Endothelial cell of umbilical vein (primary cell): ENCODE results near the gene DDX56. TPM values are rescaled to one million over a fixed set of nuclear protein-coding genes. Genes with fewer than 3 reads are reported as not detected.

Experiments
- BruUV-seq: library from RNA; stranded (reverse); fragments of 400-500 nt; replicated peaks from 2 replicates; lab custom pipeline; 2021; lab: Mats Ljungman, UMichigan
- CTCF ChIA-PET: fragments of 300-600, 350-600 bp; sonication (Branson Sonifier 250); formaldehyde crosslinking; loops from one replicate; lab custom pipeline; 2021; ENCODE audit warnings: antibody characterized with exemption, inconsistent platforms; lab: Charles Lee
- POLR2A ChIA-PET: fragments of 300-600, 350-600 bp; sonication (Branson Sonifier 250); formaldehyde crosslinking; loops from one replicate; lab custom pipeline; 2021; ENCODE audit warnings: antibody characterized with exemption, inconsistent platforms; lab: Charles Lee
- DNase-seq: peaks from one replicate; pipeline ENCODE4 v3.0.0-alpha.2; 2011; ENCODE audit warnings: low read depth, low spot score
- FAIRE-seq: peaks from 2 replicates; lab custom pipeline; 2011; peaks lifted over from hg19 to GRCh38; lab: Jason Lieb, UNC
- H2AFZ ChIP-seq: 2 replicates; pipeline ENCODE4 v1.6.0; 2012; ENCODE audit warnings: low read depth, low read length, control low read depth, inconsistent platforms
- H3K27ac ChIP-seq: 2 replicates; pipeline ENCODE4 v1.5.1; 2011; ENCODE audit warnings: low read depth, mild to moderate bottlenecking, control low read depth, low read length, moderate library complexity; ENCODE audit not compliant: insufficient read depth
- H3K27me3 ChIP-seq, 2 experiments: 2 replicates each; pipeline versions ENCODE4 v1.6.0 to v1.6.1; 2011; ENCODE audit warnings: low read length in 2 of 2, mixed read lengths in 1 of 2; ENCODE audit not compliant: control insufficient read depth in 2 of 2, insufficient read depth in 2 of 2
- H3K36me3 ChIP-seq, 2 experiments: 2 replicates in 1 of 2; 3 replicates in 1 of 2; pipeline ENCODE4 v1.5.1; 2011; ENCODE audit warnings: low read length in 2 of 2, mild to moderate bottlenecking in 1 of 2, moderate library complexity in 1 of 2; ENCODE audit not compliant: control insufficient read depth in 2 of 2, insufficient read depth in 2 of 2; ENCODE audit errors: extremely low read depth in 1 of 2
- H3K4me1 ChIP-seq: 3 replicates; pipeline ENCODE4 v1.5.1; 2011; ENCODE audit warnings: mild to moderate bottlenecking, low read length; ENCODE audit not compliant: control insufficient read depth, insufficient read depth; ENCODE audit errors: extremely low read depth
- H3K4me2 ChIP-seq: 2 replicates; pipeline ENCODE4 v1.6.1; 2011; ENCODE audit warnings: low read length, control low read depth, mixed read lengths; ENCODE audit not compliant: insufficient read depth
- H3K4me3 ChIP-seq, 3 experiments: fragments of 200-600 bp in 1 of 3; sonication (generic), shearing (Covaris generic) in 1 of 3; replicated peaks in 1 of 3; 2 replicates each; pipeline ENCODE4 v1.5.1; 2011 to 2016; ENCODE audit warnings: control low read depth in 3 of 3, low read length in 3 of 3, mild to moderate bottlenecking in 2 of 3, inconsistent platforms in 1 of 3, low read depth in 1 of 3, moderate library complexity in 1 of 3; ENCODE audit not compliant: insufficient read depth in 1 of 3
- H3K79me2 ChIP-seq: 2 replicates; pipeline ENCODE4 v1.6.0; 2012; ENCODE audit warnings: low read length, inconsistent platforms; ENCODE audit not compliant: control insufficient read depth, insufficient read depth
- H3K9ac ChIP-seq: replicated peaks from 2 replicates; pipeline ENCODE3; 2011; ENCODE audit warnings: low read length, control low read depth; ENCODE audit not compliant: insufficient read depth; ENCODE audit errors: extremely low read depth
- H3K9me1 ChIP-seq: replicated peaks from 3 replicates; pipeline ENCODE4 v1.6.0; 2011; ENCODE audit warnings: mild to moderate bottlenecking, low read length; ENCODE audit not compliant: control insufficient read depth, insufficient read depth; ENCODE audit errors: extremely low read depth
- H3K9me3 ChIP-seq: replicated peaks from 2 replicates; pipeline ENCODE4 v1.5.1; 2012; ENCODE audit warnings: low read length, inconsistent platforms; ENCODE audit not compliant: control insufficient read depth, insufficient read depth
- H4K20me1 ChIP-seq: replicated peaks from 2 replicates; pipeline ENCODE3; 2011; ENCODE audit warnings: mild to moderate bottlenecking, low read length; ENCODE audit not compliant: control insufficient read depth, insufficient read depth; ENCODE audit errors: extremely low read depth
- EZH2 ChIP-seq: IDR thresholded peaks from 2 replicates; pipeline ENCODE4 v1.6.1; 2012; ENCODE audit warnings: borderline replicate concordance, low read depth, mild to moderate bottlenecking, moderate library complexity, low read length, inconsistent platforms; ENCODE audit not compliant: severe bottlenecking
- FOS ChIP-seq: IDR thresholded peaks from 2 replicates; pipeline ENCODE4 v1.6.1; 2011; ENCODE audit warnings: mild to moderate bottlenecking, low read length, moderate library complexity, borderline replicate concordance; ENCODE audit not compliant: insufficient read depth
- GATA2 ChIP-seq: IDR thresholded peaks from 2 replicates; pipeline ENCODE4 v1.7.0; 2011; ENCODE audit warnings: low read depth, mild to moderate bottlenecking, moderate library complexity, mixed read lengths, low read length; ENCODE audit not compliant: insufficient read length, insufficient read depth
- JUN ChIP-seq: IDR thresholded peaks from 2 replicates; pipeline ENCODE4 v1.6.1; 2011; ENCODE audit warnings: borderline replicate concordance, low read depth; ENCODE audit not compliant: insufficient read length, insufficient read depth
- MYC ChIP-seq: IDR thresholded peaks from one replicate; pipeline ENCODE4 v1.6.1; 2011; ENCODE audit warnings: mild to moderate bottlenecking, low read depth, low read length
- POLR2A ChIP-seq: IDR thresholded peaks from 2 replicates; pipeline ENCODE4 v1.6.1; 2012; ENCODE audit warnings: low read depth, mild to moderate bottlenecking, control low read depth, low read length
- POLR2AphosphoS5 ChIP-seq: IDR thresholded peaks from 2 replicates; pipeline ENCODE4 v1.6.1; 2012; ENCODE audit warnings: low read depth, mild to moderate bottlenecking, control low read depth, low read length, moderate library complexity; ENCODE audit not compliant: insufficient read depth
- dilution Hi-C: fragments of 300-500 bp; cut with MboI; formaldehyde crosslinking; loops from one replicate; pipeline ENCODE4 v1.15.0; 2019; ENCODE audit warnings: low sequenced_read_pairs; ENCODE audit not compliant: extremely low pct_ligation_motif_present
- intact Hi-C: fragments of 100-400 bp; cut with micrococcal nuclease; formaldehyde crosslinking; loops from one replicate; pipeline ENCODE4 v1.10.0; 2022
- polyA plus RNA-seq, 4 experiments: library from polyadenylated mRNA; depleted of rRNA in 3 of 4; stranded (reverse) in 3 of 4; unstranded in 1 of 4; fragments of >200 nt; gene quantifications; 2 replicates each; pipeline versions ENCODE4 v1.2.1 to v1.2.3, GENCODE V29; 2011 to 2012; ENCODE audit warnings: missing spikeins in 1 of 4
- total RNA-seq: library from RNA; stranded (reverse); gene quantifications from 2 replicates; pipeline ENCODE4 v1.2.3, GENCODE V29; 2021
- TF ChIP-seq, protein P1 (sequence below), 2 donors: IDR thresholded peaks; 1 replicate in 1 of 2; 2 replicates in 1 of 2; pipeline ENCODE4 v1.5.1; 2011; ENCODE audit warnings: low read length in 2 of 2, mild to moderate bottlenecking in 2 of 2, moderate library complexity in 2 of 2, control low read depth in 1 of 2, inconsistent platforms in 1 of 2, low read depth in 1 of 2; ENCODE audit not compliant: insufficient read depth in 1 of 2; ENCODE audit errors: extremely low read depth in 1 of 2
- TF ChIP-seq, protein P2 (sequence below): IDR thresholded peaks from 2 replicates; pipeline ENCODE4 v1.6.1; 2011; ENCODE audit not compliant: insufficient read depth, insufficient read length

Gene DDX56
- total and polyA plus RNA-seq, 2 donors (not counting 3 experiments of a cell fraction or from before 2014, with no cell fraction given) = 94.7 to 96.6 TPM

DNA sequence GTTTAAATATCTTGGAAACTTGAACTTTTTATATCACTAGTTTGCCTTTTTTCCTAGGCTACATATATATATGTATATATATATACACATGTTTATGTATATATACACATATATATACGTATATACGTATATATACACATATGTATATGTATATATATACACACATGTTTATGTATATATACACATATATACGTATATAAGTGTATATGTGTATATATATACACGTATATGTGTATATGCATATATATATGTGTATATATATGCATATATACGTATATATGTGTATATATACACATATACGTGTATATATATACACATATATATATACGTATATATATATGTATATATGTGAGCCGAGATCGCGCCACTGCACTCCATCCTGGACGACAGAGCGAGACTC is 42.8 kb upstream of the DDX56 start:
- Histone ChIP-seq H3K9me1 (no peaks in the 10 kb centered on the region), H3K27me3 (no peaks in the 10 kb centered on the region), H3K79me2 (peaks cover 90% of the 10 kb centered on the region), H3K9me3 (no peaks in the 10 kb centered on the region), H2AFZ (no peak overlapping the region), H3K27ac (no peak overlapping the region), H3K36me3 (no peaks in the 10 kb centered on the region), H4K20me1 (no peaks in the 10 kb centered on the region), H3K4me2 (no peak overlapping the region), H3K4me1 (peaks cover 9% of the 10 kb centered on the region), H3K4me3 (no peak overlapping the region), H3K9ac (no peak overlapping the region)
- intact Hi-C loops = no loop called here
- TF ChIP-seq POLR2AphosphoS5 (no peak), FOS (no peak), EZH2 (no peak), MYC (no peak), POLR2A (no peak), GATA2 (no peak), JUN (no peak)
- TF ChIP-seq, protein P1, sequence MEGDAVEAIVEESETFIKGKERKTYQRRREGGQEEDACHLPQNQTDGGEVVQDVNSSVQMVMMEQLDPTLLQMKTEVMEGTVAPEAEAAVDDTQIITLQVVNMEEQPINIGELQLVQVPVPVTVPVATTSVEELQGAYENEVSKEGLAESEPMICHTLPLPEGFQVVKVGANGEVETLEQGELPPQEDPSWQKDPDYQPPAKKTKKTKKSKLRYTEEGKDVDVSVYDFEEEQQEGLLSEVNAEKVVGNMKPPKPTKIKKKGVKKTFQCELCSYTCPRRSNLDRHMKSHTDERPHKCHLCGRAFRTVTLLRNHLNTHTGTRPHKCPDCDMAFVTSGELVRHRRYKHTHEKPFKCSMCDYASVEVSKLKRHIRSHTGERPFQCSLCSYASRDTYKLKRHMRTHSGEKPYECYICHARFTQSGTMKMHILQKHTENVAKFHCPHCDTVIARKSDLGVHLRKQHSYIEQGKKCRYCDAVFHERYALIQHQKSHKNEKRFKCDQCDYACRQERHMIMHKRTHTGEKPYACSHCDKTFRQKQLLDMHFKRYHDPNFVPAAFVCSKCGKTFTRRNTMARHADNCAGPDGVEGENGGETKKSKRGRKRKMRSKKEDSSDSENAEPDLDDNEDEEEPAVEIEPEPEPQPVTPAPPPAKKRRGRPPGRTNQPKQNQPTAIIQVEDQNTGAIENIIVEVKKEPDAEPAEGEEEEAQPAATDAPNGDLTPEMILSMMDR (IDR thresholded peaks at IDR 0.05; ENCODE audit: extremely low read depth in 1 of 2, insufficient read depth in 1 of 2, low read depth in 1 of 2, low read length in 2 of 2) = no peak
- TF ChIP-seq, protein P2, sequence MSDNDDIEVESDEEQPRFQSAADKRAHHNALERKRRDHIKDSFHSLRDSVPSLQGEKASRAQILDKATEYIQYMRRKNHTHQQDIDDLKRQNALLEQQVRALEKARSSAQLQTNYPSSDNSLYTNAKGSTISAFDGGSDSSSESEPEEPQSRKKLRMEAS = no peak
- no peak for FAIRE-seq
- no peak for DNase-seq
- dilution Hi-C loops = no loop called here
- BruUV-seq = no TSS peak
- CTCF ChIA-PET = interaction anchor here (1.0 kb wide), 1 partner anchor 15 kb away, joined by 4 read pairs; no protein-coding TSS in a partner anchor
- POLR2A ChIA-PET = no interaction called here
